HG02610 (cell line): Measurements from ENCODE around the gene DCP1A.
"Not testable (repeated sequence)": the region's sequence is repeated elsewhere in the genome, so short reads cannot be mapped to it uniquely, and the experiment has no call there.

Experiments used
- ATAC-seq: cut with Tn5 transposase; IDR thresholded peaks from one replicate; pipeline ENCODE4 v1.9.1; 2021; ENCODE audit warnings: mild to moderate bottlenecking, moderate library complexity; ENCODE audit not compliant: unreplicated experiment

DCP1A gene

GRCh38 chr3:53269888-53270880, 77.2 kb downstream of the DCP1A start:
- ATAC-seq, result peak; percentile 73

GRCh38 chr3:53269193-53269592, 78.2 kb downstream of the DCP1A start:
- ATAC-seq, result not testable (repeated sequence)

GRCh38 chr3:53267766-53268165, 79.6 kb downstream of the DCP1A start:
- no peak for ATAC-seq

GRCh38 chr3:53264718-53265117, 82.6 kb downstream of the DCP1A start:
- ATAC-seq, result no peak

- no peak for ATAC-seq
These were observed 83.4 kb downstream of the DCP1A start for GRCh38 chr3:53263907-53264306.

- no peak for ATAC-seq
These were observed 85.6 kb downstream of the DCP1A start for GRCh38 chr3:53261712-53262111.

- no peak for ATAC-seq
These were observed 87.0 kb downstream of the DCP1A start for GRCh38 chr3:53260286-53260785.

GRCh38 chr3:53259427-53260259, 87.7 kb downstream of the DCP1A start:
- no peak for ATAC-seq

GRCh38 chr3:53258600-53259426, 88.5 kb downstream of the DCP1A start:
- no peak for ATAC-seq

GRCh38 chr3:53257465-53257864, 89.9 kb downstream of the DCP1A start:
- no peak for ATAC-seq

- no peak for ATAC-seq
These were observed 90.7 kb downstream of the DCP1A start for GRCh38 chr3:53256704-53257055.

- peak; percentile 67 for ATAC-seq
These were observed 91.3 kb downstream of the DCP1A start, which contains the start of gene TKT for GRCh38 chr3:53255775-53256703. Gene TKT, minus strand, starts transcription at chr3:53256022. Its CDS starts 80 bp downstream, at chr3:53255942.

- ATAC-seq, result peak; percentile 41
These were observed 91.9 kb downstream of the DCP1A start for GRCh38 chr3:53255423-53255774.

GRCh38 chr3:53254509-53255422, 92.6 kb downstream of the DCP1A start:
- ATAC-seq, result peak; percentile 48

GRCh38 chr3:53253707-53254508, 93.4 kb downstream of the DCP1A start:
- no peak for ATAC-seq

- ATAC-seq, result not testable (repeated sequence)
These were observed 94.4 kb downstream of the DCP1A start for GRCh38 chr3:53252947-53253322.

GRCh38 chr3:53252096-53252946, 95.0 kb downstream of the DCP1A start:
- ATAC-seq, result no peak
